ENCODE results near the gene TTL.
"Not testable (repeated sequence)": the region's sequence is repeated elsewhere in the genome, so short reads cannot be mapped to it uniquely, and the experiment has no call there.

The TTL gene

GRCh38 chr2:112481528-112482233, at the start of gene TTL:
TSS of gene TTL (plus strand) at chr2:112482156. CDS start at chr2:112482345, 189 bp downstream.
- peak; percentile 73 for DNase-seq (ENCODE audit: low read depth)

DNA sequence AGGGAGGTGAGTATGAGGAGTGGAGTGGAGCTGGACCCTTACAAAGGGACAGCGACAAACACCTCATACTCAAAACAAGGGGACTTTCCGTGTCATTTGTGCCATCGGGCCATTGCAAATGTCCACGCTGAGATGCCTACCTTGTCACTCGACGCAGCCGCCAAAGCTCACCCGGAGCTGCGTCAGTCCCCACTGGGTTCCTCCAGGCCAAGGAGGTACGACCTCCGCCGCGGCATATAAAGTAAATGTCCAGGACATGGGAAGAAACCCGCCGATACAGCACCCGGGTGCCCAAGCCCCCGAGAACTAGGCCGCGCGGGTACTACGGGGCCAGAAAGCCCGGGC, 49.6 kb upstream of the TTL start:
- not testable (repeated sequence) for DNase-seq (ENCODE audit: low read depth)

DNA sequence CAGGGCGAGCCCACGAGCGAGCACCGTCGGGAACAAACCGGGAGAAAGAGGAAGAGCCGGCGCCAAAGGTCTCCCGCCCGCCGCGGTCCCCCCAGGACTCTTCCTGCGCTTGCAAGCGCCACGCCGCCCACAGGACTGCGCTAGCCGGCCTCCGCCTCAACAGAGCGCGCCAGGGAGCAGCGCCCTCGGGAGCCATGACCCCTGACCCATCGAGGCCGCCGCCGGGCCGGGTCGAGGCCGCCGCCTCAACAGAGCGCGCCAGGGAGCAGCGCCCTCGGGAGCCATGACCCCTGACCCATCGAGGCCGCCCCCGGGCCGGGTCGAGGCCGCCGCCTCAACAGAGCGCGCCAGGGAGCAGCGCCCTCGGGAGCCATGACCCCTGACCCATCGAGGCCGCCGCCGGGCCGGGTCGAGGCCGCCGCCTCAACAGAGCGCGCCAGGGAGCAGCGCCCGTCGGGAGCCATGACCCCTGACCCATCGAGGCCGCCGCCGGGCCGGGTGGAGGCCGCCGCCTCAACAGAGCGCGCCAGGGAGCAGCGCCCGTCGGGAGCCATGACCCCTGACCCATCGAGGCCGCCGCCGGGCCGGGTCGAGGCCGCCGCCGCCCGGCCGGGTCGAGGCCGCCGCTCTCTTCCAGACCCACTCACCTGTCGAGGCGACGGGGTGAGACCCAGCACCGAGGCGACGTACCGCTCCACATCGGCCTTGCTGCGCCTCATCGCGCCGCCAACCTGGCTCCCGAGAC, 49.0 kb upstream of the TTL start:
- DNase-seq (ENCODE audit: low read depth) = not testable (repeated sequence)

DNA sequence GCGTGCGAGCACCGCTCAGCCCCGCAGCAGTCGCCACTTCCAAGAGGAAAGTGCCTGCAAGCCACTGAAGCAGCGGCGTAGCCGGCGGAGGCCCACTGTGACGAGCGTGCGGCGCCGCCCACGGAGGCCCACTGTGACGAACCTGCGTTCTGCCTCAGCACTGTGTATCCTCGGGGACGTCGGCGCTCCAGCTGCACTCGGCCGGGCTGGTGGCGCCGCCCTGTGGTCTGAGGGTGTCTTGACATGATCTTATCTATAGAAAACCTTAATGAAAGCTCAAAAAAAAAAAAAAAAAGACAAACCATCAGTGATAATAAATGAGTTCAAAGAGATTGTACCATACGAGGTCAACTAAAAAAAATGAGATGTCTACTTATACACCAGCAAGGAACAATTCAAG, 48.5 kb upstream of the TTL start, which contains the start of gene RGPD8:
TSS of gene RGPD8 (minus strand) at position 166 of the 400 bp plus-strand sequence. CDS start 192 bp downstream, outside the sequence.
- DNase-seq (ENCODE audit: low read depth) = peak; percentile 92

DNA sequence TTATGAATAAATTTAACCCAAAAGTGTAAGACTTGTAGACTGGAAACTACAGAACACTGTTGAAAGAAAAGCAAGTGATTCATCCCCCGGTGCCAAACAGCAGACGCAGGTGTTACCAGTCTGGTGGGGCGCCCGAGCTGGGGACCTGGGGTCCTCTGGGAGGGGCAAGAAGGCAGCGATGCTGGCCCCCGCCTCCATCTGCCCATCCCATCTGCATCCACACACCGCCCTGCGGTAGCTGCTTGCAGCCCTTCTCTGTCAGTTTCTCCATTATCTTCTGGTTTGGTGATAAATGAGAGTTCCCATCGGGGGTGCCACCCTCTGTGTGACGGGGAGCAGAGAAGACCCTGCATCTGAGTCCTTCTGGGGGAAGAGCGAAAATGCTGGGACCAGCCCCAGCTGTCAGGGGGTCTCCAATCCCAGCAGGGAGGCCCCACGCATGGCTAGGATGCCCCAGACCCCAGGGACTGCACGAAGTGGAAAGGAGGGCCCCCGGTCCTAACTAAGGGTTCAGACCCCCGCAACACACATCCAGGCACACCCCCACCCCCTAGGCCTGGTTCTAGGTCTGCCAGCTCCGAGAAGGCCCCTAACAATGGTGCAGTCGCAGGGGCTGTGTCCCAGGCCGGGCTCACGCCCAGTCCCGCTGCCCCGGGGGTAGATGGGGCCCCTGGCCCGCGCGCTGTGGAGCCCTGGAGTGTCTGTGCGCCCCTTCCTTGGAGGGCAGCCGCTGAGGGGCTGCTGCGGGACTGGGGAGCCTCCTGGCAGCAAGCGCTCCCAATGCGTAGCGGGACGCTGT, 47.8 kb upstream of the TTL start:
- DNase-seq (ENCODE audit: low read depth) = no peak

- DNase-seq (ENCODE audit: low read depth) = not testable (repeated sequence)
Observed at GRCh38 chr2:112434890-112435715, 46.9 kb upstream of the TTL start.

DNA sequence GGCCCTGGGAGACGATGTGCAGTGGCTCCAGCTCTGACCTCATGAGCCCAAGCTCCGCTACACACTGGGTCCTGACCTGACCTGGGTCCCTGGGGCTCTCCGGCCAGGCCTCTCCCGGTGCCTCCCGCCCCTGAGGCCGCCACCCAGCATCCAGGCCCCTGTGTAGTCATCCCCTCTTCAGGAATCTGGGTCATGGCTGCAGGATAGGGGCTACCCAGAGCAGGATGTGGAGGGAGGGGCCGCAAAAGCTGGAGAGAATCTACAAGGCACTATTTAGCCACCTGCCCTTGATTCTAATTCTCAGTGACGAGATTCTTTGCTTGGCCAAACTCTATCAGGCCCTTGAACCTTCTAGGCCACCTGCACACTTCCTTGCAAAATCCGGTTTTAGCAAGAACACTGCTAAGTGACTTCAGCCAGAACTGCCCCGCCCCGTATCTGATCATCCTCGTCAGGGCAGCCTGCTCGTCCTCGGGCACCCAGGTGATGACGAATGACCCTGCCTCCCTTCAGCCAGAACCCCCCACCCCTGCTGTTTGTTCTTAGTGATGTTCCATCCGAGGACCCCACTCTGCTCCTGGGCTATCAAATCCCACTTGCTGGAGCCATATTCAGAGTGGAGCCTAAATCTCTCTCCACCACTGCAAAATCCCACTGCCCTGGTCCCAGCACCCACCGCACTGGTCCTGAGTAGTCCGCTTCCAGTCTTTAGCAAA, 46.1 kb upstream of the TTL start:
- DNase-seq (ENCODE audit: low read depth) = not testable (repeated sequence)

DNA sequence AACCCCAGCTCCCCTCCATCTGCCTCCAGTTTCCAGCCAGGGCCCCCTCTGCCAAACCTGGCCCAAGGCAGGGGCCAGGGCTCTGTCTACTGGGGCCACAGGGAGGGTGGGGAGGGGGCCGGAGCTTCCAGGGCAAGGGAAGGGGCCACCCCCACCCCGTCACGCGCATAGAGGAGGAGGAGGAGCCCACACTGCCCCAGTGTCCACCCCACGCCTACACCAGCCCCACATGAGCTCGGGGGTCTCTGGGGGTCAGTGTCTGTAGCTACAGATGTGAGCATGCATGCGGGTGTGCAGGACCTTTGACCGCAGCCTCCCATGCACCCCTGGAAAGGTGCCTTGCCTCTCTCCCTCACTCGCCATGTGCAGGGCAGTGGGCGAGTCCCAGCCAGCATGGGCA, 45.0 kb upstream of the TTL start:
- DNase-seq (ENCODE audit: low read depth) = not testable (repeated sequence)

DNA sequence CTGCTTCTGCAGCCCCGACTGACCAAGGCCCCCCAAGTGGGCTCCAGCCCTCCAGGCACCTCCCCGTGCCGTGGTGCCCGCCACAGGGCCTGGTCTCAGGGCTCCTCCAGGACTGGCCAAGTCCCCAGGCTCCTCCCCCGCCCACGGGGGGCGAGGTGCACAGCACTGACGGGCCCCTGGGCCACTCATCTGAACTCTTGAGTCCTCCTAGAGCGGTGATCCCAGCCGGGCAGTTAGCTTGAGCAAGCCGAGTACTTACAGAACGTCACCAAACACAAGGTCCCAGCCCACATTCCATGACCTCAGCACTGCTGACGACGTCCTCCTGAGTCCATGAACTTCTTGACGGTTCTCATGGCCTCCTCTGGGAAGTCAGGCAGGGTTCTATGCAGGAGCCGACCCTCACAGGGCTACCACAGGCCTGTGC, 44.5 kb upstream of the TTL start:
- DNase-seq (ENCODE audit: low read depth) = not testable (repeated sequence)

DNA sequence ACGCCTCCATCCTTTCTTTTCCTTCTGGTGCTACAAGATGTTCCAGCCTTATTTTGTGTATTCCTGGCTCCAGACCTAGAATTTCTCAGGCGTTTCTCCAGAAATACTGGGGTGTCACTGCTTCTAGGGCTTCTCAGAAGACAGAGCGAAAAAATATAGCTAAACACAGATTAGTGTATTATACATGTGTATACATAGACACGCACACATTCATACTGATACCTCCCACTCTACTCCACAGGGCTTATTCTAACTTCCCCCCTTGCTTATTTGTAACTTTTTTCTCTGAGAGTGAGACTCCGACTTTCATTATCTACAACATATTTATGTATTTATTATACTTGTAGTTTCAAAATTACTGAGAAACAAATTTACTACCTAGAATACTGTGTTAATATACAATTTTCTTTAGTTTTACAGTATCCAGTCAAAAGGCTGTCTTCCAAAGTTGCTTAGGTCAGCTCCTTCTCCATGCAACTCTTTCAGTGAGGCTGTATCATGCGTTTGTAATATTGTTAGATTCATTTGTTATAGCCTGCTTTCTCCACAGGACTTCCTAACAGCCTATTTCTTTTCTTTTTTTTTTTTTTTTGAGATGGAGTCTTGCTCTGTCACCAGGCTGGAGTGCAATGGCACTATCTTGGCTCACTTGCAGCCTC, 43.2 kb upstream of the TTL start:
- DNase-seq (ENCODE audit: low read depth) = not testable (repeated sequence)

DNA sequence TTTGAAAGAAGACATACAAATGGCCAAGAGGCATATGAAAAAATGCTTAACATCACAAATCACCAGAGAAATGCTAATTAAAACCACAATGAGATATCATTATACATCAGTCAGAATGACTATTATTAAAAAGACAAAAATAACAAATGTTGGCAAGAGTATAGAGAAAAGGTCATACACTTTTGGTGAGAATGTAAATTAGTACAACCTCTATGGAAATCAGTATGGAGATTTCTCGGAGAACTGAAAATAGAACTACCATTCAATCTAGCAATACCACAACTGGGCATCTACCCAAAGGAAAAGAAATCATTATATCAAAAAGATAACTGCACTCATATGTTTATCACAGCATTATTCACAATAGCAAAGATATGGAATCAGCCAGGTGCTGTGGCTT, 37.7 kb upstream of the TTL start:
- not testable (repeated sequence) for DNase-seq (ENCODE audit: low read depth)

DNA sequence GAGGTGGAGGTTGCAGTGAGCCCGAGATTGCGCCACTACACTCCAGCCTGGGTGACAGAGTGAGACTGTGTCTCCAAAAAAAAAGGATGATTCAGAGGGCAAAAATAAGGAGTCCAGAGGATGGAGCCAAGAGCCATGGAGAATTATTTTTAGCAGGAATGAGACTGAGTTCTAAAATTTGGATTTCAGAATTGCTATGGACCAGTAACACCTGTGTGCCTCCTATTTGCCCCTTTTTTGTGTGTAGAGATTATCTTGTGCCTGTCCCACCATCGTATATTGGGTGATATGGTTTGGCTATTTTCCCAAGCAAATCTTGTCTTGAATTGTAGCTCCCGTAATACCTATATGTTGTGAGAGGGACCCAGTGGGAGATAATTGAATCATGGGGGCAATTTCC, 32.1 kb upstream of the TTL start:
- no peak for DNase-seq (ENCODE audit: low read depth)

DNA sequence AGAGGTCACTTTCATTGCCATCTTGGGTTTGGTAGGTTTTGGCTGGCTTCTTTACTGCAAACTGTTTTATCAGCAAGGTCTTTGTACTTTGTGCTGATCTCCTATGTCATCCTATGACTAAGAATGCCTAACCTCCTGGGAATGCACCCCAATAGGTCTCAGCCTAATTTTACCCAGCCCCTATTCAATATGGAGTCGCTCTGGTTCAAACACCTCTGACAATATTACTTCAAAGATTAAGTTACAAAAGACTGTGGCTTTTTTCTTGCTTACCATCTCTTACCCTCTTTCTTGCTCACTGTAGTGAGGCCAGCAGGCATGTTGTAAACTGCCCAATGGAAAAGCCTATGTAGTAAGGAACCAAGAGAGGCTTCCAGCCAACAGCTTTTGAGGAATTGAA, 30.6 kb upstream of the TTL start:
- no peak for DNase-seq (ENCODE audit: low read depth)

DNA sequence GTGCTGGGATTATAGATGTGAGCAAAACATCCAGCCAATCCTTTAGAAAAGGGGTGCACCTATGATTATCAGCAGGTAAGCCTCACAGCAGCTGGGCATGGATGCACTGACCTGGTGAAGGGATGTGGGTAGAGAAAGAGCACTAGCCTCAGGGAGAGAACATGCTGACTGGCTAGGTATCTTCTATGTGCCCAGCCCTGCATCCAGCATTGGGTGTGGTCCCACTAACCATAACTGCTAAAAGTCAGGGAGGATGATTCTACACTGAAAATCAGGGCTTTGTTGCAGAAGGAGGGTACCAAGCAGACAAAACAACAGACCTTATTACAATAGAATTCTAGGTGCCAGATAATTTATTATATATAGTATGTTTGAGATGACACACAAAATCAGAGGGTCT, 27.4 kb upstream of the TTL start:
- DNase-seq (ENCODE audit: low read depth) = no peak

GRCh38 chr2:112459372-112459771, 22.6 kb upstream of the TTL start:
- no peak for DNase-seq (ENCODE audit: low read depth)

DNA sequence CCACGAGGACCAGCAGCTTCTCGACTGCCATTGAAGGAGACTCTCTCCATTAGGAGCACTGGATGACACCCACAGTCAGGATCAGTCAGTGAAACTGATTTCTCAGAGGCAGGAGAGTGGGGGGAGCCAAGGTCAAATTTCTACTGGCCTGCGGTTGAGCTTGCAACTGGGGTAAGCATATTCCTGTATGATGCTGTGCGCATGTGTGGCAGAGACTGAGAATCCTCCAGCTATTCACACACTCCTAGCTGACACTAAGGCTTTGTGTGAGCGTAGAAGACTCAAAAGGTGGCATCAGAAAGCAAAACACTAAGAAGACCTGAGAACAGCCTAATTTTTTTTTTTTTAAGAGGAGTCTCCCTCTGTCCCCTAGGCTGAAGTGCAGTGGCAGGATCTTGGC, 19.8 kb upstream of the TTL start:
- DNase-seq (ENCODE audit: low read depth) = no peak

DNA sequence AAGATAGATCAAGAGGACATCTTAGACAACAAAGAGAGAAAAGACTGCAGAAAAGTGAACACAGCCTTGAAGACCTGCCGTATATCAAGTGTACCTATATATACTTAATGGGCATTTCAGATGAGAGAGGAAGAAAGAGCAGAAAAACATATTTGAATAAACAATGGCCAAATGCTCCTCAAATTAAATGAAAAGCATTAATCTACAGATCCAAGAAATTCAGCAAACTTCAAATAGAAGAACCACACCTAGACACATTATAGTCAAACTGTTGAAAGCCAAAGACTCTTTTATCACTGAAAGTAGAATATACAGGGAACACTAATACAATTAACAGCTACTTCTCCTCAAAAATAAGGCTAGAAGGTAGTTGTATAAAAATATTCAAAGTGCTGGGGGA, 18.7 kb upstream of the TTL start:
- no peak for DNase-seq (ENCODE audit: low read depth)

DNA sequence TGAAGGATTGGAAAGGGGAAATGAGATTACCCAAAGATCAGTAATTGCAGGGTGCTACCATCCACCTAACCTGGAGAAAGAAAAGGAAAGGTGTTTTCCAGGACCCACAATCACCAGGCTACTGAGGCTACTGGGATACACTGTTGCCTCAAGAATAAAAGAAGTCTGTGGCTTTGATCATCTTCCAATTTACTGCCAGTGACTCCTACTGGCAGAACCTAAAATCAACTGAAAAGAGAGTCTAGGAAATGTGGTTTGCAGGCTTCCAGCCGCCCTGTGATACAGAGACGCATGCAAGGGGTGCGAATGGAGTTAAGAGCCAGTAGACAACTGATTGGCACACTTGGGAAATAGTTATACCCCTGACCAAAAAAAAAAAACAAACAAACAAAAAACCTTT, 16.6 kb upstream of the TTL start:
- DNase-seq (ENCODE audit: low read depth) = no peak

- DNase-seq (ENCODE audit: low read depth) = no peak
Observed at GRCh38 chr2:112472547-112473263, 9.3 kb upstream of the TTL start.

Data from activated T-helper 9 cell treated with anti-CD3 and anti-CD28 coated beads, Interleukin-2, amount 50 U/mL, for 16 hours (primary cell).